Activated T-cell treated with anti-CD3 and anti-CD28 coated beads, Interleukin-2, amount 50 U/mL, for 1 hour (primary cell): ENCODE measurements around the gene ADGRG2.
"Not testable (repeated sequence)": the region's sequence is repeated elsewhere in the genome, so short reads cannot be mapped to it uniquely, and the experiment has no call there.

ENCODE experiments used
- DNase-seq: peaks from one replicate; pipeline ENCODE4 v3.0.0-alpha.2; 2020

The ADGRG2 gene

GRCh38 chrX:18995221-18995620 lies 127.0 kb downstream of the ADGRG2 start:
- DNase-seq = no peak

GRCh38 chrX:18994713-18995112 lies 127.6 kb downstream of the ADGRG2 start:
- DNase-seq = no peak

- DNase-seq = no peak
Observed at GRCh38 chrX:18992829-18993228, 129.4 kb downstream of the ADGRG2 start.

GRCh38 chrX:18985186-18985435 lies 137.2 kb downstream of the ADGRG2 start:
- DNase-seq = no peak

- DNase-seq = peak; percentile 90
Observed at GRCh38 chrX:18984381-18985185, 137.7 kb downstream of the ADGRG2 start.

GRCh38 chrX:18983666-18984380 lies 138.4 kb downstream of the ADGRG2 start, which contains the start of gene PHKA2:
TSS of gene PHKA2 (minus strand) at chrX:18984114. CDS start at chrX:18983932, 182 bp downstream.
- no peak for DNase-seq

GRCh38 chrX:18981124-18981807 lies 141.0 kb downstream of the ADGRG2 start:
- no peak for DNase-seq

- DNase-seq = not testable (repeated sequence)
Observed at GRCh38 chrX:18980262-18980661, 142.0 kb downstream of the ADGRG2 start.

- no peak for DNase-seq
Observed at GRCh38 chrX:18974993-18975392, 147.3 kb downstream of the ADGRG2 start.

- no peak for DNase-seq
Observed at GRCh38 chrX:18973527-18974192, 148.6 kb downstream of the ADGRG2 start.

- DNase-seq = no peak
Observed at GRCh38 chrX:18971506-18971905, 150.8 kb downstream of the ADGRG2 start.

GRCh38 chrX:18970465-18970864 lies 151.8 kb downstream of the ADGRG2 start:
- no peak for DNase-seq

GRCh38 chrX:18966624-18967023 lies 155.6 kb downstream of the ADGRG2 start:
- no peak for DNase-seq

- no peak for DNase-seq
Observed at GRCh38 chrX:18964901-18965300, 157.4 kb downstream of the ADGRG2 start.

GRCh38 chrX:18964026-18964425 lies 158.2 kb downstream of the ADGRG2 start:
- DNase-seq = no peak

- DNase-seq = no peak
Observed at GRCh38 chrX:18962329-18962728, 159.9 kb downstream of the ADGRG2 start.

- DNase-seq = no peak
Observed at GRCh38 chrX:18961686-18962085, 160.6 kb downstream of the ADGRG2 start.

- DNase-seq = no peak
Observed at GRCh38 chrX:18956303-18957032, 165.8 kb downstream of the ADGRG2 start.

- no peak for DNase-seq
Observed at GRCh38 chrX:18955676-18956075, 166.6 kb downstream of the ADGRG2 start.

- DNase-seq = no peak
Observed at GRCh38 chrX:18951032-18951431, 171.2 kb downstream of the ADGRG2 start.

GRCh38 chrX:18949944-18950301 lies 172.3 kb downstream of the ADGRG2 start:
- DNase-seq = no peak

- no peak for DNase-seq
Observed at GRCh38 chrX:18949291-18949943, 172.9 kb downstream of the ADGRG2 start.
